Endothelial cell (in vitro differentiated cells): ENCODE results near the gene RELL2. TPM values are rescaled to one million over a fixed set of nuclear protein-coding genes. Genes with fewer than 3 reads are reported as not detected.

Source experiments
- DNase-seq: peaks from one replicate; pipeline ENCODE4 v3.0.0; 2021; ENCODE audit warnings: low spot score
- H3K27ac Mint-ChIP-seq: one replicate; pipeline ENCODE4 v1.8.0; 2021; ENCODE audit warnings: mixed read lengths, inconsistent platforms; ENCODE audit not compliant: unreplicated experiment
- H3K27me3 Mint-ChIP-seq: one replicate; pipeline ENCODE4 v1.8.0; 2021; ENCODE audit warnings: mild to moderate bottlenecking, moderate library complexity, mixed read lengths, inconsistent platforms; ENCODE audit not compliant: unreplicated experiment
- H3K36me3 Mint-ChIP-seq: one replicate; pipeline ENCODE4 v1.8.0; 2021; ENCODE audit warnings: mild to moderate bottlenecking, low read depth, mixed read lengths, inconsistent platforms; ENCODE audit not compliant: unreplicated experiment
- H3K4me1 Mint-ChIP-seq: one replicate; pipeline ENCODE4 v1.8.0; 2021; ENCODE audit warnings: mild to moderate bottlenecking, mixed read lengths, inconsistent platforms; ENCODE audit not compliant: unreplicated experiment
- H3K4me3 Mint-ChIP-seq: one replicate; pipeline ENCODE4 v1.8.0; 2021; ENCODE audit warnings: mild to moderate bottlenecking, mixed read lengths, inconsistent platforms; ENCODE audit not compliant: unreplicated experiment
- H3K9me3 Mint-ChIP-seq: one replicate; pipeline ENCODE4 v1.8.0; 2021; ENCODE audit warnings: mixed read lengths, inconsistent platforms; ENCODE audit not compliant: unreplicated experiment
- CTCF ChIP-seq: fragments of 200-600 bp; sonication (generic); IDR thresholded peaks from one replicate; pipeline ENCODE4 v1.5.0; 2021; ENCODE audit warnings: antibody characterized with exemption; ENCODE audit not compliant: unreplicated experiment
- total RNA-seq: library from RNA; stranded (reverse); fragmentation: NEBNext Ultra II Directional; extraction: Animal tissue kit (Norgen Biotek cat#: 25700); gene quantifications from one replicate; pipeline ENCODE4 v1.2.1, GENCODE V29; 2021; ENCODE audit not compliant: unreplicated experiment

RELL2 gene
- total RNA-seq, 1 donor from 2014 or later = 17.4 TPM

- no peaks in the 10 kb centered on the region for H3K9me3 Mint-ChIP-seq
- DNase-seq = peak; percentile 34
- peaks cover 12% of the 10 kb centered on the region for H3K36me3 Mint-ChIP-seq
- H3K4me3 Mint-ChIP-seq = peak overlapping the region; percentile 86
- H3K27me3 Mint-ChIP-seq = peaks cover 6% of the 10 kb centered on the region
- no peak for TF ChIP-seq CTCF
- peak overlapping the region; percentile 24 for H3K27ac Mint-ChIP-seq
- peaks cover 52% of the 10 kb centered on the region for H3K4me1 Mint-ChIP-seq
Observed at GRCh38 chr5:141637123-141637766, 448 bp downstream of the RELL2 start.

- DNase-seq = peak; percentile 84
- Mint-ChIP-seq H3K27me3 (peaks cover 7% of the 10 kb centered on the region), H3K36me3 (peaks cover 18% of the 10 kb centered on the region), H3K27ac (peak overlapping the region; percentile 48), H3K4me1 (peaks cover 57% of the 10 kb centered on the region), H3K4me3 (peak overlapping the region; percentile 86), H3K9me3 (no peaks in the 10 kb centered on the region)
- peak; percentile 49 for TF ChIP-seq CTCF
Observed at GRCh38 chr5:141637767-141638419, 1.1 kb downstream of the RELL2 start.

DNA sequence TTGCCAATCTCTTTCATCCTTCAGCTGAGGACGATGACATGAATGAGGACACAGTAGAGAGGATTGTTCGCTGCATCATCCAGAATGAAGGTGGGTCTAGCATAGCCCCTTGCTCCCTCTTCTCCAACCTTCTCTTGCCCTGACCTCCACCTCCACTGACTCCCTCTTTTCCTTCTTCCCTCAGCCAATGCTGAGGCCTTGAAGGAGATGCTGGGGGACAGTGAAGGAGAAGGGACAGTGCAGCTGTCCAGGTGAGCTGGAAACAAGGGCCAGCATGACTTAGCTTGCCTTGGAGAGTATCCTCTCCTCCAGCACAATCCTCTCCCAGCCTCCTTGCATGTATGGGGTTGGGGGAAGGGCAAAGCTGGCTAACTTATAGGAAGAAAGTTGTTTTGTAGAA lies 2.0 kb downstream of the RELL2 start:
- no peaks in the 10 kb centered on the region for H3K9me3 Mint-ChIP-seq
- no peak overlapping the region for H3K27ac Mint-ChIP-seq
- TF ChIP-seq CTCF = no peak
- H3K4me3 Mint-ChIP-seq = peak overlapping the region; percentile 86
- H3K36me3 Mint-ChIP-seq = peaks cover 18% of the 10 kb centered on the region
- H3K4me1 Mint-ChIP-seq = peaks cover 61% of the 10 kb centered on the region
- peaks cover 7% of the 10 kb centered on the region for H3K27me3 Mint-ChIP-seq
- no peak for DNase-seq

DNA sequence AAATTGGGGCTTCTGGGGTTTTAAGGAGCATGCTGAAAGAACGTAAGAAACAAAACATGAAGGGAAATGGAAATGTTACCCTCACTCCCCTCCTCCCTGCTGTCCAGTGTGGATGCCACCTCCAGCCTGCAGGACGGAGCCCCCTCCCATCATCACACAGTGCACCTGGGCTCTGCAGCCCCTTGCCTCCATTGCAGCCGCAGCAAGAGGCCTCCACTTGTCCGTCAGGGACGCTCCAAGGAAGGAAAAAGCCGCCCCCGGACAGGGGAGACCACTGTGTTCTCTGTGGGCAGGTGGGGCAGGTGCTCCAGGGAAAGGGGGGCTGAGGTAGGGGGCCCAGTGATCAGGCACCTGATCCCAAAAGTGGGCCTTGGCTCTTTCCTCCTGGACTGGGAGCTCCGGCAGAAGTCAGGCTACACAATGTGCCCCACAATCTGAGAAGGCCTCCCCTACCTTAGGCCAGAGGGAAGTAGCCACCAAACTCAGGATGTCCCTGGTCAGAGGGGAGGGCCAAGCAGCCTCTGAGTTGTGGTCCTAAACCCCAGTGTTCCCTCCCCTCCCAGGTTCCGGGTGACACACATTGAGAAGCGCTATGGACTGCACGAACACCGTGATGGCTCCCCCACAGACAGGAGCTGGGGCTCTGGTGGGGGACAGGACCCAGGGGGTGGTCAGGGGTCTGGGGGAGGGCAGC lies 2.7 kb downstream of the RELL2 start:
- H3K4me3 Mint-ChIP-seq = peak overlapping the region; percentile 34
- peaks cover 12% of the 10 kb centered on the region for H3K36me3 Mint-ChIP-seq
- H3K9me3 Mint-ChIP-seq = no peaks in the 10 kb centered on the region
- H3K4me1 Mint-ChIP-seq = peaks cover 56% of the 10 kb centered on the region
- no peak for DNase-seq
- H3K27me3 Mint-ChIP-seq = peaks cover 7% of the 10 kb centered on the region
- TF ChIP-seq CTCF = no peak
- no peak overlapping the region for H3K27ac Mint-ChIP-seq

DNA sequence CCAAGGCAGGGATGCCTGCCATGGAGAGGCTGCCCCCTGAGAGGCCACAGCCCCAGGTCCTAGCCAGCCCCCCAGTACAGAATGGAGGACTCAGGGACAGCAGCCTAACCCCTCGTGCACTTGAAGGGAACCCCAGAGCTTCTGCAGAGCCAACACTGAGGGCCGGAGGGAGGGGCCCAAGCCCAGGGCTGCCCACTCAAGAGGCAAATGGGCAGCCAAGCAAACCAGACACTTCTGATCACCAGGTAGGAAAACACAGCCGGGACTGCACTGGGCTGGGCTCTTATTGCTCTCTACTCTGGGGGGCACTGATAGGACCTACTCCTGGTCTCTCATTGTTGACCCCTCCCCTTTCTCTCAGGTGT lies 3.2 kb downstream of the RELL2 start:
- H3K36me3 Mint-ChIP-seq = peaks cover 15% of the 10 kb centered on the region
- H3K27ac Mint-ChIP-seq = peak overlapping the region; percentile 72
- no peak for TF ChIP-seq CTCF
- no peaks in the 10 kb centered on the region for H3K9me3 Mint-ChIP-seq
- no peak for DNase-seq
- peaks cover 53% of the 10 kb centered on the region for H3K4me1 Mint-ChIP-seq
- peaks cover 6% of the 10 kb centered on the region for H3K27me3 Mint-ChIP-seq
- no peak overlapping the region for H3K4me3 Mint-ChIP-seq
